ENCODE data around the gene PRSS2. TPM values are rescaled to one million over a fixed set of nuclear protein-coding genes. Genes with fewer than 3 reads are reported as not detected.
"Not testable (repeated sequence)": the region's sequence is repeated elsewhere in the genome, so short reads cannot be mapped to it uniquely, and the experiment has no call there.

Gene PRSS2
- total and polyA plus RNA-seq, 2 experiments from 2014 or later, result 94.7 to 241 TPM

- no peak overlapping the region for H3K4me2 ChIP-seq
- H4K20me1 ChIP-seq (ENCODE audit: insufficient read depth, poor library complexity, severe bottlenecking), result no peaks in the 10 kb centered on the region
- H3K9me3 ChIP-seq (ENCODE audit: low read depth), result no peaks in the 10 kb centered on the region
- H3K9me2 ChIP-seq (replicated peaks; ENCODE audit: insufficient read depth), result no peaks in the 10 kb centered on the region
- no peak overlapping the region for H3K4me3 ChIP-seq
- no peak overlapping the region for H3K27ac ChIP-seq
- no peak overlapping the region for H2AFZ ChIP-seq
- 75% methylated on average over 3 of the region's 3 CpGs for WGBS (ENCODE audit: low lambda C conversion rate, missing lambda C conversion rate)
- no peaks in the 10 kb centered on the region for H3K36me3 ChIP-seq (replicated peaks; ENCODE audit: insufficient read depth, low read depth)
- H3K27me3 ChIP-seq, result no peaks in the 10 kb centered on the region
- no peaks in the 10 kb centered on the region for H3K79me2 ChIP-seq
- DNase-seq (ENCODE audit: low spot score), result no peak
- no peak for TF ChIP-seq EZH2phosphoT487 (IDR thresholded peaks at IDR 0.05; ENCODE audit: low read depth, severe bottlenecking, unreplicated experiment)
- TF ChIP-seq, protein P1, sequence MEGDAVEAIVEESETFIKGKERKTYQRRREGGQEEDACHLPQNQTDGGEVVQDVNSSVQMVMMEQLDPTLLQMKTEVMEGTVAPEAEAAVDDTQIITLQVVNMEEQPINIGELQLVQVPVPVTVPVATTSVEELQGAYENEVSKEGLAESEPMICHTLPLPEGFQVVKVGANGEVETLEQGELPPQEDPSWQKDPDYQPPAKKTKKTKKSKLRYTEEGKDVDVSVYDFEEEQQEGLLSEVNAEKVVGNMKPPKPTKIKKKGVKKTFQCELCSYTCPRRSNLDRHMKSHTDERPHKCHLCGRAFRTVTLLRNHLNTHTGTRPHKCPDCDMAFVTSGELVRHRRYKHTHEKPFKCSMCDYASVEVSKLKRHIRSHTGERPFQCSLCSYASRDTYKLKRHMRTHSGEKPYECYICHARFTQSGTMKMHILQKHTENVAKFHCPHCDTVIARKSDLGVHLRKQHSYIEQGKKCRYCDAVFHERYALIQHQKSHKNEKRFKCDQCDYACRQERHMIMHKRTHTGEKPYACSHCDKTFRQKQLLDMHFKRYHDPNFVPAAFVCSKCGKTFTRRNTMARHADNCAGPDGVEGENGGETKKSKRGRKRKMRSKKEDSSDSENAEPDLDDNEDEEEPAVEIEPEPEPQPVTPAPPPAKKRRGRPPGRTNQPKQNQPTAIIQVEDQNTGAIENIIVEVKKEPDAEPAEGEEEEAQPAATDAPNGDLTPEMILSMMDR (IDR thresholded peaks at IDR 0.05; ENCODE audit: poor library complexity), result no peak
- no peak for TF ChIP-seq EZH2 (IDR thresholded peaks at IDR 0.05; ENCODE audit: borderline replicate concordance)
- peaks cover 9% of the 10 kb centered on the region for H3K4me1 ChIP-seq (ENCODE audit: insufficient read depth)
Measured at GRCh38 chr7:142752376-142753225, 18.2 kb upstream of the PRSS2 start.

DNA sequence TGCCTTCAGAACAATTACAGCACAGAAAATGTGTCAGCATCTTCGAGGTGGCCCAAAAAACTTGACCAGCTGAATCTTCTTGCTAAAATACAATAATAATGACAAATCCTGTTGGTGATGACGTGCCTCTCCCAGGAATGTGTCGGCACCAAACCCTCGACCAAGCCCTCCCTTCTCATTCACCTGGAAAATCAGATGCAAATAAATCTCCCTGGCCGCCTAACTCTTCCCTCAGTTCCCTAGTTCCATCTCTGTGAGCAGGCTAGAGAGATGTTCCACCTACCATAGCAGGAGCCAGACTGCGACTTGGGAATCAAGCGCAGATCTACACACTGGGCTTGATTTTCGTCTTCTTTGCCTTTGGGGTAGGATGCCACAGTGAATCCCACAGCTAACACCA is 17.4 kb upstream of the PRSS2 start:
- H3K4me2 ChIP-seq, result no peak overlapping the region
- no peak for DNase-seq (ENCODE audit: low spot score)
- no peak overlapping the region for H3K4me3 ChIP-seq
- peaks cover 9% of the 10 kb centered on the region for H3K4me1 ChIP-seq (ENCODE audit: insufficient read depth)
- H3K9me3 ChIP-seq (ENCODE audit: low read depth), result no peaks in the 10 kb centered on the region
- H2AFZ ChIP-seq, result no peak overlapping the region
- no peaks in the 10 kb centered on the region for H3K79me2 ChIP-seq
- no peaks in the 10 kb centered on the region for H3K36me3 ChIP-seq (replicated peaks; ENCODE audit: insufficient read depth, low read depth)
- no peaks in the 10 kb centered on the region for H4K20me1 ChIP-seq (ENCODE audit: insufficient read depth, poor library complexity, severe bottlenecking)
- TF ChIP-seq, protein P1 (IDR thresholded peaks at IDR 0.05; ENCODE audit: poor library complexity), result no peak
- TF ChIP-seq EZH2 (IDR thresholded peaks at IDR 0.05; ENCODE audit: borderline replicate concordance) (no peak), EZH2phosphoT487 (IDR thresholded peaks at IDR 0.05; ENCODE audit: low read depth, severe bottlenecking, unreplicated experiment) (no peak)
- no peaks in the 10 kb centered on the region for H3K27me3 ChIP-seq
- 66% methylated on average over 8 of the region's 8 CpGs for WGBS (ENCODE audit: low lambda C conversion rate, missing lambda C conversion rate)
- no peak overlapping the region for H3K27ac ChIP-seq
- H3K9me2 ChIP-seq (replicated peaks; ENCODE audit: insufficient read depth), result no peaks in the 10 kb centered on the region

DNA sequence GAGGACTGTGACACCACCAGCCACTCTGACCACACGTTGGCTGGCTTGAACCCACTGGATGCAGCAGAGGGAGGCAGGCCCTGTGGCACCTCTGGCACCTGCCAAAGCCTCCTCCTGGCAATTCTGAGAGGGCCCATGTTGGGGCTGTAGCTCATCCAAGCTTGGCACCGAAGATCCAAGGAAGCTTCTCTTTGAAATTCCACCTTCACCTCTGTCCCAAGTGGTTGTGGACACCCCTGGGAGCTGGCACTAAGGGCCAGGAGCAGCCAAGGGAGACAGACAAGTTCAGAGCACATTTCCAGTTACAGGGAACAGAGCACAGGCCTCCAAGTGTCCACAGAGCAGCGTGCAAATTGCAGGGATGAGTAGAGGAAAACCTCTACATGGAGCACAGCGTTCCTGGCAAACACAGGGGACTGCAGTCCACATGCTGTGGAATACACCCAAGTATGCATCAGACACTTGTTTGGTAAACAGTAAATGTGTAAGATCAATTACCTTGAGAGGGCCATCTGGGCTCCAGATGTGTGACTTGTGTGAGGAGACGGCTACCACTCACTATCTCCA is 16.8 kb upstream of the PRSS2 start:
- not testable (repeated sequence) for H3K4me1 ChIP-seq (ENCODE audit: insufficient read depth); H3K27ac ChIP-seq; H3K4me2 ChIP-seq; H4K20me1 ChIP-seq (ENCODE audit: insufficient read depth, poor library complexity, severe bottlenecking); H3K27me3 ChIP-seq; H3K4me3 ChIP-seq; H3K9me3 ChIP-seq (ENCODE audit: low read depth); H3K79me2 ChIP-seq; DNase-seq (ENCODE audit: low spot score); H3K36me3 ChIP-seq (replicated peaks; ENCODE audit: insufficient read depth, low read depth); H3K9me2 ChIP-seq (replicated peaks; ENCODE audit: insufficient read depth); H2AFZ ChIP-seq
- 63% methylated on average over 5 of the region's 5 CpGs for WGBS (ENCODE audit: low lambda C conversion rate, missing lambda C conversion rate)

Data from hepatocyte (in vitro differentiated cells).